ENCODE data around the gene ROR2. TPM values are rescaled to one million over a fixed set of nuclear protein-coding genes. Genes with fewer than 3 reads are reported as not detected.

Gene ROR2
- total RNA-seq, 4 donors from 2014 or later: 4.2 to 23.2 (median 11.2) TPM

- intact Hi-C loops (cut with DNase I; ENCODE audit: low total_unique reads): loop anchor here (5.0 to 10.0 kb wide), 3 partner anchors 46 to 116 kb away; no protein-coding TSS in a partner anchor
- in situ Hi-C loops (cut with MboI; ENCODE audit: low pct_ligation_motif_present in 1 of 4, low pct_unique_long_range_greater_than_20kb in 1 of 4, low sequenced_read_pairs in 3 of 4): no loop called here
- 8 to 38% methylated on average over 3 to 16 of the region's 17 CpGs for WGBS, 2 donors (ENCODE audit: low coverage in 1 of 2)
- H3K36me3 ChIP-seq: no peaks in the 10 kb centered on the region
- DNase-seq: peak; percentile 37
- TF ChIP-seq POLR2A (IDR thresholded peaks at IDR 0.05) (peak; percentile 13), EP300 (IDR thresholded peaks at IDR 0.05; ENCODE audit: low read depth) (peak; percentile 70), POLR2AphosphoS5 (IDR thresholded peaks at IDR 0.05) (peak; percentile 28 to 72 (median 56)), CTCF (IDR thresholded peaks at IDR 0.05) (no peak)
- peak overlapping the region; percentile 51 to 78 (median 73) for H3K27ac ChIP-seq
- no peaks in the 10 kb centered on the region for H3K9me3 ChIP-seq
- H3K27me3 ChIP-seq: no peaks in the 10 kb centered on the region
- H3K4me1 ChIP-seq: peaks cover 34 to 72% (median 49%) of the 10 kb centered on the region in 4 donors
- no peak overlapping the region for H3K4me3 ChIP-seq
Measured at GRCh38 chr9:91898451-91899218, 51.4 kb downstream of the ROR2 start.

GRCh38 chr9:91897201-91897600 is 52.8 kb downstream of the ROR2 start:
- no peak for DNase-seq
- Histone ChIP-seq H3K27me3 (no peaks in the 10 kb centered on the region), H3K27ac (peak overlapping the region; percentile 51 to 78 (median 73)), H3K9me3 (no peaks in the 10 kb centered on the region), H3K36me3 (no peaks in the 10 kb centered on the region), H3K4me3 (no peak overlapping the region), H3K4me1 (peaks cover 28 to 63% (median 43%) of the 10 kb centered on the region in 4 donors)
- in situ Hi-C loops (cut with MboI; ENCODE audit: low pct_ligation_motif_present in 1 of 4, low pct_unique_long_range_greater_than_20kb in 1 of 4, low sequenced_read_pairs in 3 of 4) (no loop called here), intact Hi-C loops (cut with DNase I; ENCODE audit: low total_unique reads) (loop anchor here (5.0 to 10.0 kb wide), 3 partner anchors 48 to 115 kb away; no protein-coding TSS in a partner anchor)
- 0 to 8% methylated on average over 1 of the region's 1 CpG for WGBS, 2 donors (ENCODE audit: low coverage in 1 of 2)
- TF ChIP-seq CTCF (IDR thresholded peaks at IDR 0.05): no peak
- TF ChIP-seq EP300 (IDR thresholded peaks at IDR 0.05; ENCODE audit: low read depth): no peak
- no peak for TF ChIP-seq POLR2AphosphoS5 (IDR thresholded peaks at IDR 0.05)
- no peak for TF ChIP-seq POLR2A (IDR thresholded peaks at IDR 0.05)

GRCh38 chr9:91896513-91897121 is 53.4 kb downstream of the ROR2 start:
- Histone ChIP-seq H3K36me3 (no peaks in the 10 kb centered on the region), H3K4me1 (peaks cover 27 to 61% (median 43%) of the 10 kb centered on the region in 4 donors), H3K27me3 (no peaks in the 10 kb centered on the region), H3K9me3 (no peaks in the 10 kb centered on the region), H3K27ac (peak overlapping the region; percentile 51 to 78 (median 73)), H3K4me3 (no peak overlapping the region)
- TF ChIP-seq POLR2AphosphoS5 (IDR thresholded peaks at IDR 0.05): peak in 1 of 3 donors; percentile 3
- no peak for TF ChIP-seq EP300 (IDR thresholded peaks at IDR 0.05; ENCODE audit: low read depth)
- in situ Hi-C loops (cut with MboI; ENCODE audit: low pct_ligation_motif_present in 1 of 4, low pct_unique_long_range_greater_than_20kb in 1 of 4, low sequenced_read_pairs in 3 of 4) (no loop called here), intact Hi-C loops (cut with DNase I; ENCODE audit: low total_unique reads) (loop anchor here (5.0 to 10.0 kb wide), 3 partner anchors 48 to 114 kb away; no protein-coding TSS in a partner anchor)
- DNase-seq: peak; percentile 40
- 11 to 12% methylated on average over 7 to 11 of the region's 11 CpGs for WGBS, 2 donors (ENCODE audit: low coverage in 1 of 2)

GRCh38 chr9:91896097-91896496 is 53.9 kb downstream of the ROR2 start:
- H3K27ac ChIP-seq: peak overlapping the region; percentile 51 to 78 (median 73)
- in situ Hi-C loops (cut with MboI; ENCODE audit: low pct_ligation_motif_present in 1 of 4, low pct_unique_long_range_greater_than_20kb in 1 of 4, low sequenced_read_pairs in 3 of 4): no loop called here
- no peaks in the 10 kb centered on the region for H3K27me3 ChIP-seq
- no peaks in the 10 kb centered on the region for H3K9me3 ChIP-seq
- no peak for TF ChIP-seq CTCF (IDR thresholded peaks at IDR 0.05)
- no peak for TF ChIP-seq POLR2AphosphoS5 (IDR thresholded peaks at IDR 0.05)
- no peak for TF ChIP-seq POLR2A (IDR thresholded peaks at IDR 0.05)
- TF ChIP-seq EP300 (IDR thresholded peaks at IDR 0.05; ENCODE audit: low read depth): no peak
- H3K4me1 ChIP-seq: peaks cover 27 to 66% (median 42%) of the 10 kb centered on the region in 4 donors
- intact Hi-C loops (cut with DNase I; ENCODE audit: low total_unique reads): loop anchor here (5.0 to 10.0 kb wide), 3 partner anchors 49 to 114 kb away; no protein-coding TSS in a partner anchor
- WGBS, 2 donors (ENCODE audit: low coverage in 1 of 2): 77 to 78% methylated on average over 7 of the region's 7 CpGs
- no peak overlapping the region for H3K4me3 ChIP-seq
- DNase-seq: no peak
- H3K36me3 ChIP-seq: no peaks in the 10 kb centered on the region
